Activated T-helper 1 cell treated with anti-CD3 and anti-CD28 coated beads, Interleukin-2, amount 50 U/mL, for 16 hours (primary cell): ENCODE data around the gene SIN3A.
"Not testable (repeated sequence)": the region's sequence is repeated elsewhere in the genome, so short reads cannot be mapped to it uniquely, and the experiment has no call there.

Experiments used
- DNase-seq, 2 donors: peaks; one replicate each; pipeline ENCODE4 v3.0.0-alpha.2; 2020; ENCODE audit warnings: low read depth in 1 of 2, low spot score in 1 of 2

The SIN3A gene

GRCh38 chr15:75335705-75336355 is 115.7 kb downstream of the SIN3A start, which contains the start of gene COMMD4:
TSS of gene COMMD4 (plus strand) at chr15:75336063. CDS start at chr15:75336090, 27 bp downstream.
- peak; percentile 37 to 66 for DNase-seq

GRCh38 chr15:75335313-75335704 is 116.2 kb downstream of the SIN3A start:
- DNase-seq: no peak

DNA sequence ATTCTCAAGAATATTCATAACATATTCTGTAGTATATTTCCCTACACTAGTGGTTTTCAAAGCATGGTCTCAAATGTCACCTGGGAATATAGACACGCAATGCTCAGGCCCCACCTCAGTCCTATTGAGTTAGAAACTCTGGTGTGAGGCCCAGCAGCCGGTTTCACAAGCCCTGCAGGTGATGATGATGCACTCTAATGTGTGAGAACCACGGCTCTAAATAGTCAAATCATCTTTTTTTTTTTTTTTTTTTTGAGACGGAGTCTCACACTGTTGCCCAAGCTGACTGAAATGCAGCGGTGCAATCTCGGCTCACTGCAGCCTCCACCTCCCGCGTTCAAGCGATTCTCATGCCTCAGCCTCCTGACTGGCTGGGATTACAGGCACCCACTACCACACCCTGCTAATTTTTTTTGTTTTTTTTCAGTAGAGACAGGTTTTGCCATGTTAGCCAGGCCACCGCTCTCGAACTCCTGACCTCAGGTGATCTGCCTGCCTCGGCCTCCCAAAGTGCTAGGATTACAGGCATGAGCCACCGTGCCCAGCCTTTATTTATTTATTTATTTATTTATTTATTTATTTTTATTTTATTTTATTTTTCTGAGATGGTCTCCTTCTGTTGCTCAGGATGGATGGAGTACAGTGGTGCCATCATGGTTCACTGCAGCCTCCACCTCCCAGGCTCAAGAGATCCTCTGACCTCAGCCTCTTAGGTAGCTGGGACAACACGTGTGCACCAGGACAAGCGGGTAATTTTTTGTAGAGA is 117.7 kb downstream of the SIN3A start:
- DNase-seq: not testable (repeated sequence)

DNA sequence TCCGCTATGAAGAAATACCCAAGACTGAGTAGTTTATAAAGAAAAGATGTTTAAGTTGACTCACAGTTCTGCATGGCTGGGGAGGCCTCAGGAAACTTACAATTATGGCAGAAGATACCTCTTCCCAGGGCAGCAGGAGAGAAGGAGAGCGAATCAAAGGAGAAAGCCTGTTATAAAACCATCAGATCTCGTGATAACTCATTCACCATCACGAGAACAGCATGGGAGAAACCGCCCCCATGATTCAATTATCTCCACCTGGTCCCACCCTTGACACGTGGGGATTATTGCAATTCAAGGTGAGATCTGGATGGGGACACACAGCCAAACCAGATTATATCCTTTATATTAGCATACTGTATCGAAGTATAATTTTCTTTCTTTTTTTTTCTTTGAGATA is 119.4 kb downstream of the SIN3A start:
- DNase-seq: not testable (repeated sequence)

DNA sequence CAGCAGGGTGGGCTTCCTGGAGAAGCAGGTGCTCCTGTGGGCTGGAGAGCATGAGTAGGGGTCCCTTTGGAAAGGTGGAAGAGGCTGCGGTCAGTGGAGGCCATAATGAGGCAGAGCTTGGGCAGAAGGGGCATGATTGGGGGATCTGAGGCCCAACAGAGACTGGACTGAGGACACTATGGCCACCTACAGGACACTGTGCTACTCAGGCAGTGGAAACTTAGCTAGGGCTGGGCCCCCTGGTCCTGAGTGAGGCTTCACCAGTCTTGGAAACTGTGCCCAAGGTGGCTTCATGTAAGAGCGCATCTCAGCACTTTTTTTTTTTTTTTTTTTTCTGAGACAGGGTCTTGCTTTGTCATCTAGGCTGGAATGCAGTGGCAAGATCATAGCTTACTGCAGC is 121.9 kb downstream of the SIN3A start:
- DNase-seq: no peak

- DNase-seq: no peak
Observed at GRCh38 chr15:75328493-75329314, 122.8 kb downstream of the SIN3A start.

- DNase-seq: no peak
Observed at GRCh38 chr15:75327491-75327890, 124.0 kb downstream of the SIN3A start.

DNA sequence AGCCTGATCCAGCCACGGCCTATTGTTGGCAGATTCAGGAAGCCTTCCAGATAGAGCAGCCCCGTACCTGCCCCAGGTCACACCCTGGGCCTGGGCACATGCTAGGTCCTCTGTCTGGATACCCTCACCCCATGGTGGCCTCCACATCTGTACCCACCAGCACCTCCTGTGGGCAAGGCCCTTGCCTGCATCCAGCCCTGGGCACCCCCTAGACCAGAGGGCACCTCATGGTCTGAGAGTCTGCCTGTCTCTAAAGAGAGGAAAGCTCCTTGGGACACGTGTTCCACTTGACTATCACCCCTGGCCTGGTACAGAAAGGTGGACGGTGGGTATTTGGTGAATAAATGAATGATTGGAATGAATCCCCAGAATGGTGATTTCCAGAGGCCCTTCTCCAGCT is 124.5 kb downstream of the SIN3A start:
- DNase-seq: no peak

- DNase-seq: no peak
Observed at GRCh38 chr15:75325922-75326321, 125.6 kb downstream of the SIN3A start.

DNA sequence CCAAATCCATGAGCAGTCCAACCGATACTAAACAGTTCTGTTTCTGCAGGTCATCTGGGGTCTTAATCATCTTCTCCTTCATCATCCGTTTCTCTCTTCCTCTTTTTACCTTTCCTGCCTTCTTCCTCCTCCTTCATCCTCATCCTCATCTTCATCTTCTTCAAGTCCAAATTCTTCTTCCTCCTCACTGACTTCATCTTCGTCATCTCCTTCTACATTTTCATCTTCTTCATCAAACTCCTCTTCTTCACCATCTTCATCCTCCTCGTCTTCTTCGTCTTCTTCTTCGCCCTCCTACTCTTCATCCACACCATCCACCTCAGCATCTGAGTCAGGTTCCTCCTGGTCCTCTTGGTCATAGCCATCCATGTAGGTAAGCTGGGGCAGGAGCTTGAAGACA is 129.8 kb downstream of the SIN3A start:
- DNase-seq: no peak
